ENCODE measurements around the gene CATSPER1. TPM values are rescaled to one million over a fixed set of nuclear protein-coding genes. Genes with fewer than 3 reads are reported as not detected.

CATSPER1 gene
- total RNA-seq, 1 experiment from 2014 or later, result 1.1 TPM

- Histone ChIP-seq H4K20me1 (ENCODE audit: low read length) (no peaks in the 10 kb centered on the region), H2AFZ (ENCODE audit: low read length) (no peak overlapping the region), H3F3A (ENCODE audit: low read length, unreplicated experiment) (no peaks in the 10 kb centered on the region), H3K27ac (ENCODE audit: low read length) (no peak overlapping the region), H3K79me2 (ENCODE audit: low read length) (no peaks in the 10 kb centered on the region), H3K27me3 (ENCODE audit: low read length) (no peaks in the 10 kb centered on the region), H3K36me3 (ENCODE audit: low read depth, low read length) (peaks cover 36% of the 10 kb centered on the region), H3K9me2 (replicated peaks; ENCODE audit: low read length) (no peaks in the 10 kb centered on the region), H3K4me1 (ENCODE audit: insufficient read depth, low read length) (peaks cover 6% of the 10 kb centered on the region; the same call in 1 of the 2 replicates), H3K9me3 (ENCODE audit: low read length) (no peaks in the 10 kb centered on the region), H3K9ac (ENCODE audit: low read length) (no peak overlapping the region), H3K4me3 (ENCODE audit: low read length) (no peak overlapping the region), H3K4me2 (ENCODE audit: low read length) (no peak overlapping the region)
- POLR2A ChIA-PET (ENCODE audit: unreplicated experiment), result no interaction called here
- BruUV-seq (replicated peaks), result no TSS peak
- intact Hi-C loops (cut with micrococcal nuclease), result no loop called here
- CTCF ChIA-PET, result no interaction called here
- TF ChIP-seq EZH2phosphoT487 (IDR thresholded peaks at IDR 0.05; ENCODE audit: borderline replicate concordance, low read length) (no peak), EZH2 (IDR thresholded peaks at IDR 0.05; ENCODE audit: low read length, unreplicated experiment) (no peak)
- TF ChIP-seq, protein P1, sequence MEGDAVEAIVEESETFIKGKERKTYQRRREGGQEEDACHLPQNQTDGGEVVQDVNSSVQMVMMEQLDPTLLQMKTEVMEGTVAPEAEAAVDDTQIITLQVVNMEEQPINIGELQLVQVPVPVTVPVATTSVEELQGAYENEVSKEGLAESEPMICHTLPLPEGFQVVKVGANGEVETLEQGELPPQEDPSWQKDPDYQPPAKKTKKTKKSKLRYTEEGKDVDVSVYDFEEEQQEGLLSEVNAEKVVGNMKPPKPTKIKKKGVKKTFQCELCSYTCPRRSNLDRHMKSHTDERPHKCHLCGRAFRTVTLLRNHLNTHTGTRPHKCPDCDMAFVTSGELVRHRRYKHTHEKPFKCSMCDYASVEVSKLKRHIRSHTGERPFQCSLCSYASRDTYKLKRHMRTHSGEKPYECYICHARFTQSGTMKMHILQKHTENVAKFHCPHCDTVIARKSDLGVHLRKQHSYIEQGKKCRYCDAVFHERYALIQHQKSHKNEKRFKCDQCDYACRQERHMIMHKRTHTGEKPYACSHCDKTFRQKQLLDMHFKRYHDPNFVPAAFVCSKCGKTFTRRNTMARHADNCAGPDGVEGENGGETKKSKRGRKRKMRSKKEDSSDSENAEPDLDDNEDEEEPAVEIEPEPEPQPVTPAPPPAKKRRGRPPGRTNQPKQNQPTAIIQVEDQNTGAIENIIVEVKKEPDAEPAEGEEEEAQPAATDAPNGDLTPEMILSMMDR (conservative IDR thresholded peaks at IDR 0.05; ENCODE audit: low read depth, low read length), result no peak
- ATAC-seq (no peak), DNase-seq (no peak)
Measured at GRCh38 chr11:65975771-65976170, 50.5 kb downstream of the CATSPER1 start.

- peak; percentile 82 for DNase-seq
- no peak for TF ChIP-seq EZH2 (IDR thresholded peaks at IDR 0.05; ENCODE audit: low read length, unreplicated experiment)
- TF ChIP-seq, protein P1 (conservative IDR thresholded peaks at IDR 0.05; ENCODE audit: low read depth, low read length), result no peak
- TF ChIP-seq EZH2phosphoT487 (IDR thresholded peaks at IDR 0.05; ENCODE audit: borderline replicate concordance, low read length), result no peak
- H3K9me3 ChIP-seq (ENCODE audit: low read length), result no peaks in the 10 kb centered on the region
- H3K79me2 ChIP-seq (ENCODE audit: low read length), result no peaks in the 10 kb centered on the region
- peaks cover 6% of the 10 kb centered on the region; the same call in 1 of the 2 replicates for H3K4me1 ChIP-seq (ENCODE audit: insufficient read depth, low read length)
- ChIA-PET CTCF (interaction anchor here (0.7 kb wide), 2 partner anchors 86 to 1404 kb away, joined by 9 to 16 read pairs; no protein-coding TSS in a partner anchor), POLR2A (ENCODE audit: unreplicated experiment) (no interaction called here)
- no peak overlapping the region for H3K4me2 ChIP-seq (ENCODE audit: low read length)
- no peak overlapping the region for H2AFZ ChIP-seq (ENCODE audit: low read length)
- no TSS peak for BruUV-seq (replicated peaks)
- intact Hi-C loops (cut with micrococcal nuclease), result no loop called here
- no peaks in the 10 kb centered on the region for H4K20me1 ChIP-seq (ENCODE audit: low read length)
- H3K27me3 ChIP-seq (ENCODE audit: low read length), result no peaks in the 10 kb centered on the region
- H3K9ac ChIP-seq (ENCODE audit: low read length), result no peak overlapping the region
- H3K9me2 ChIP-seq (replicated peaks; ENCODE audit: low read length), result no peaks in the 10 kb centered on the region
- H3F3A ChIP-seq (ENCODE audit: low read length, unreplicated experiment), result no peaks in the 10 kb centered on the region
- H3K4me3 ChIP-seq (ENCODE audit: low read length), result no peak overlapping the region
- peaks cover 40% of the 10 kb centered on the region for H3K36me3 ChIP-seq (ENCODE audit: low read depth, low read length)
- no peak overlapping the region for H3K27ac ChIP-seq (ENCODE audit: low read length)
- ATAC-seq, result peak; percentile 96
Measured at GRCh38 chr11:65973439-65974110, 52.7 kb downstream of the CATSPER1 start.

DNA sequence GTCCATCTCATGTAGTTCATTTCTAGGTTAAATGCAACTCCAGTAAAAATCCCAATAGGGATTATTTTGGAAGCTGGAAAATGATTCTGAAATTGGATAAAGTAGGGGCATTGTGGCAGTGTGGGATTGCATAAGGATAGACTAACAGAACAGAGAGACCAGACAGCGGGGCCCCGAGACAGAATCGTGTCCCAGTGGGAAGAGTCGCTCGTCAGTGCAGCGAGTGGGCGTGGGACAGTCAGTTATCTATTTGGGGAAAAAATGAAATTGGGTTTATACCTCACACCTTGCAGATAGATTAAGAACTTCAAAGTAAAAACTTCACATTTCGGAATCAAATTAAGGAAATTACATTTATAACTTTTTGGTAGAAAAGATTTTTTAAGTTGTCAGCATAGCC lies 54.2 kb downstream of the CATSPER1 start:
- Histone ChIP-seq H3K36me3 (ENCODE audit: low read depth, low read length) (peaks cover 35% of the 10 kb centered on the region), H3K9ac (ENCODE audit: low read length) (no peak overlapping the region), H4K20me1 (ENCODE audit: low read length) (no peaks in the 10 kb centered on the region), H3K27ac (ENCODE audit: low read length) (no peak overlapping the region), H3K4me1 (ENCODE audit: insufficient read depth, low read length) (peaks cover 6% of the 10 kb centered on the region; the same call in 1 of the 2 replicates), H2AFZ (ENCODE audit: low read length) (no peak overlapping the region), H3K79me2 (ENCODE audit: low read length) (0 out of 2 replicates have a peak, but pooled peaks cover 3% of the 10 kb centered on the region), H3K27me3 (ENCODE audit: low read length) (no peaks in the 10 kb centered on the region), H3K9me3 (ENCODE audit: low read length) (no peaks in the 10 kb centered on the region), H3K4me3 (ENCODE audit: low read length) (no peak overlapping the region), H3K4me2 (ENCODE audit: low read length) (no peak overlapping the region), H3F3A (ENCODE audit: low read length, unreplicated experiment) (no peaks in the 10 kb centered on the region), H3K9me2 (replicated peaks; ENCODE audit: low read length) (no peaks in the 10 kb centered on the region)
- no TSS peak for BruUV-seq (replicated peaks)
- ChIA-PET POLR2A (ENCODE audit: unreplicated experiment) (no interaction called here), CTCF (no interaction called here)
- TF ChIP-seq EZH2phosphoT487 (IDR thresholded peaks at IDR 0.05; ENCODE audit: borderline replicate concordance, low read length) (no peak), EZH2 (IDR thresholded peaks at IDR 0.05; ENCODE audit: low read length, unreplicated experiment) (no peak)
- TF ChIP-seq, protein P1 (conservative IDR thresholded peaks at IDR 0.05; ENCODE audit: low read depth, low read length), result no peak
- intact Hi-C loops (cut with micrococcal nuclease), result no loop called here
- no peak for DNase-seq
- ATAC-seq, result no peak
